ENCODE data around the gene SLC2A1.

SLC2A1 gene

DNA sequence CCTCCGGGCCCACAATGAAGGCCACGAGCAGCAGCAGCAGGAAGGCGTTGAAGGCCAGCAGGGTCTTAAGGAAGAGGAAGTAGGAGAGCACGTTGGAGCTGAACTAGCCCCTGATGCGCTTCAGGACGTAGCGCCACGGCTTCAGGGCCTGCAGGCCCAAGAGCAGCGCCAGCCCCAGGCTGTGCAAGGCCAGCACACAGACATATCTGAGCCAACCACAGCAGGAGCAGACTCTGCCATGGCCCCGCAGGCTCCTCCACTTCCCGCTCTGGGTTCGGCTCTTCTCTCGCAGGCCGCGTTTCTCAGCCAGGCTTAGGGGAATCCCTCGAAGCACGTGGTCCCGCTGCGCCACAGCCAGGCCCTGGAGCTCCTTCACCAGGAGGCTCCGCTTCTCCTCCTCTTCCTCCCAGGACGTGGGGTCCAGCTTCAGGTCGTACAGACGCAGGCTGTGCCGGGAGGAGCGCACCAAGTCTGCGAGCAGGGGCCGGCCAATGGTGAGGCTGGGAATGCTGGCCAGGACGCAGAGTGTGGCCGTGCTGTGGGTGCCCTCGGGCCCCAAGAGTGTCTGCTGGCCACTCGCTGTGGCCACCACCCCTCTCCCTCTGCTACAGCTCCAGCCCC lies 70.5 kb downstream of the SLC2A1 start:
- POLR2A ChIA-PET: no interaction called here
- TF ChIP-seq SUZ12 (IDR thresholded peaks at IDR 0.05): no peak
- TF ChIP-seq ZNF384 (IDR thresholded peaks at IDR 0.05): no peak
- TF ChIP-seq, protein P1, sequence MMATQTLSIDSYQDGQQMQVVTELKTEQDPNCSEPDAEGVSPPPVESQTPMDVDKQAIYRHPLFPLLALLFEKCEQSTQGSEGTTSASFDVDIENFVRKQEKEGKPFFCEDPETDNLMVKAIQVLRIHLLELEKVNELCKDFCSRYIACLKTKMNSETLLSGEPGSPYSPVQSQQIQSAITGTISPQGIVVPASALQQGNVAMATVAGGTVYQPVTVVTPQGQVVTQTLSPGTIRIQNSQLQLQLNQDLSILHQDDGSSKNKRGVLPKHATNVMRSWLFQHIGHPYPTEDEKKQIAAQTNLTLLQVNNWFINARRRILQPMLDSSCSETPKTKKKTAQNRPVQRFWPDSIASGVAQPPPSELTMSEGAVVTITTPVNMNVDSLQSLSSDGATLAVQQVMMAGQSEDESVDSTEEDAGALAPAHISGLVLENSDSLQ (IDR thresholded peaks at IDR 0.05): no peak
- no peak for TF ChIP-seq LEF1 (IDR thresholded peaks at IDR 0.05; ENCODE audit: borderline replicate concordance)
- no peak for TF ChIP-seq FOXM1 (IDR thresholded peaks at IDR 0.05; ENCODE audit: borderline replicate concordance)
- CTCF ChIA-PET: no interaction called here
- DNase-seq (ENCODE audit: extremely low spot score): no peak

DNA sequence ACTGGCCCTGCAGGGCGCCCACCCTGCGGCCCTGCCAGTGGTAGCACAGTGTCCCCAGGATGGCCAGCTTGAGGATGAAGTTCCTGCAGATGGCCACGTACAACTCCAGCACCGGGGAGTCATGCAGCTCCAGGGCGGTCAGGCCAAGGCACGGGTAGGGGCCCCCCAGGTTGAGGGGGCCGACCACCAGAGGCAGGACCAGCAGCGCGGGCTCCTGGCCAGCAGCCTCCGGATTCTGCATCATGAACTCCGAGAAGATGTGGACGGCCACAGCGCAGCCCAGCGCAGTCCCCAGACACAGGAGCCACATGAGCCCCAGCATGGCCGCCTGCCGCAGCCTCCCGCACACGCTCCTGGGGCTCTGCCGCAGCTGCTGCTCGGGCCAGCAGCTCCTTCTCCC lies 71.3 kb downstream of the SLC2A1 start:
- no peak for TF ChIP-seq ELF4 (IDR thresholded peaks at IDR 0.05)
- TF ChIP-seq LEF1 (IDR thresholded peaks at IDR 0.05; ENCODE audit: borderline replicate concordance): no peak
- TF ChIP-seq FOXK2 (IDR thresholded peaks at IDR 0.05): no peak
- TF ChIP-seq NFRKB (IDR thresholded peaks at IDR 0.05): no peak
- no peak for TF ChIP-seq FOXA1 (IDR thresholded peaks at IDR 0.05)
- TF ChIP-seq ARNT (IDR thresholded peaks at IDR 0.05): no peak
- no peak for DNase-seq (ENCODE audit: extremely low spot score)
- CTCF ChIA-PET: no interaction called here
- POLR2A ChIA-PET: no interaction called here

DNA sequence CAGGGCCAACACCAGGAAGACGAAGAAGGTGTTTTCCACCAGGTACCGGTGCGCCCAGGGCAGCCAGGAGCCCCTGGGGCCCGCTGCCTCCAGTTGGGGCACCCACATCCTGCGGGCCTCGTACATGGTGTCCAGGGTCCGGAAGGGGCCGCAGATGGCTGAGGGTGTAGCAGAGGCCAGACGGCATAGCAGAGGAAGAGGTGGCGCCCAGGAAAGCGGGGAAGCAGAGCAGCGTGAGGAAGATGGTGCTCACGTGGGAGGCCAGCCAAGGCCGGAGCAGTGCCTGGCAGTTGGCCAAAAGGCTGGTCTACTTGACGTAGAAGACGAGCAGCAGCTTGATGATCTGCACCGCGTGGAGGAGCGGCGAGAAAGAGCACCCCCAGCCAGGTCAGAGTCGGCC lies 71.9 kb downstream of the SLC2A1 start:
- CTCF ChIA-PET: no interaction called here
- TF ChIP-seq FOXM1 (IDR thresholded peaks at IDR 0.05; ENCODE audit: borderline replicate concordance) (no peak), FOXA1 (IDR thresholded peaks at IDR 0.05) (no peak), FOXK2 (IDR thresholded peaks at IDR 0.05) (no peak), SUZ12 (IDR thresholded peaks at IDR 0.05) (no peak), HDGF (IDR thresholded peaks at IDR 0.05; ENCODE audit: borderline replicate concordance) (no peak), ELF4 (IDR thresholded peaks at IDR 0.05) (no peak), ZNF384 (IDR thresholded peaks at IDR 0.05) (no peak), L3MBTL2 (conservative IDR thresholded peaks at IDR 0.05) (no peak), BHLHE40 (IDR thresholded peaks at IDR 0.05; ENCODE audit: borderline replicate concordance) (no peak), LEF1 (IDR thresholded peaks at IDR 0.05; ENCODE audit: borderline replicate concordance) (no peak), ARNT (IDR thresholded peaks at IDR 0.05) (no peak), CTBP1 (IDR thresholded peaks at IDR 0.05; ENCODE audit: borderline replicate concordance) (no peak), SP1 (IDR thresholded peaks at IDR 0.05) (no peak), NFRKB (IDR thresholded peaks at IDR 0.05) (no peak), TARDBP (IDR thresholded peaks at IDR 0.05) (no peak)
- TF ChIP-seq, protein P1 (IDR thresholded peaks at IDR 0.05): no peak
- DNase-seq (ENCODE audit: extremely low spot score): no peak
- POLR2A ChIA-PET: no interaction called here

DNA sequence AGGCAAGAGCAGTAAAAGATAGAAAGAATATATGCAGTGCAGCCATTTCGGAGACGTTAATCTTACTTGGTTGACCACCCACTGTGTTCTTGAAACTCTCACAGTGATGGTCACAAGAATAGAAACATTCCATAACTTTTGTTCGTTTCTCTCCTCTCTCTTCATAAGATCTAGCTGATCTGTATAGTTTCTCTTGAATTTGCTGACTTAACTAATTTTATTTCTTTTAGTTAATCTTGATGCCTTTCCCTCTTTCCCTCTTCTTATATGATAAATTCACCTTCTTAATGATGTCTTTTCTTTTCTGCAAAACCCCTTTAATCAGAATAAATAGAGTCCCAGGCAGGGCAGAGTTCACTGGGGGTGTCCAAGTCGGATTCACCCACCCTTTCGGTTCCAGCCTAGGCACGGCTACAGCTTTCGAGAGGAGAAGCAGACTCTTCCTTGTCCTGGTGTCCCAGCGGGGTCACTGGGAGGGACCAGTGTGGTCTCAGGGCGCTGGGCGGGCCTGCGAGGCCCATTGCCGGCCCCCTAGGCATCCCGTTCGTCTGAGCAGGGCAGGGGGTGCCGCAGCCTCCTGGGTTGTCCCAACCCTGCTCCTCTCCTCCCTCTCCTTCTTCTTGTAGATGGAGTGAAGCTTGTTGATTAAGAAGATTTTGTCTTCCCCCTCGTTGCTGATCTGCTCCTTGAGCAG lies 72.5 kb downstream of the SLC2A1 start:
- DNase-seq (ENCODE audit: extremely low spot score): no peak
- CTCF ChIA-PET: no interaction called here
- POLR2A ChIA-PET: interaction anchor here (0.6 kb wide), 1 partner anchor 18 kb away, joined by 3 read pairs; no protein-coding TSS in a partner anchor
- TF ChIP-seq SP1 (IDR thresholded peaks at IDR 0.05) (no peak), LEF1 (IDR thresholded peaks at IDR 0.05; ENCODE audit: borderline replicate concordance) (no peak), NFRKB (IDR thresholded peaks at IDR 0.05) (no peak), ZNF384 (IDR thresholded peaks at IDR 0.05) (no peak), HDGF (IDR thresholded peaks at IDR 0.05; ENCODE audit: borderline replicate concordance) (no peak), FOXA1 (IDR thresholded peaks at IDR 0.05) (no peak), ELF4 (IDR thresholded peaks at IDR 0.05) (no peak)
- TF ChIP-seq, protein P1 (IDR thresholded peaks at IDR 0.05): no peak

DNA sequence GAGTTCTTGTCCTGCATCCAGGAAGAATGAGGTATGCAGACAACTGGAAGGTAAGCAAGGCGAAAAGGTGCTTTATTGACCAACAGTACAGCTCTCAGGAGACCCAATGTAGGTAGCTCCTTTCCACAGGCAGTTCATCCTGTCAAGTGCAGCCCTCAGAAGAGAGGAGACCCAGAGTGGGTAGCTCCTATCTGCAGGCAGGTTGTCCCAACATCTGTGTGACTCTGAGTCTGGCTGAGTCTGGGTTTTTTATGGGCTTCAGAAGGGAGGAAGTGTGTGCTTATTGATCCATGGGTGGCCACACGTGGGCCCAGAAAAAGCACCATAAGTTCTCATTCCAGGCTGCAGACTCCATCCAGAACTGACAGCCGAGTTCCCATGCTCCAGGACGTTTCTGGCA lies 78.3 kb downstream of the SLC2A1 start:
- CTCF ChIA-PET: interaction anchor here (0.6 kb wide), 1 partner anchor 116 kb away, joined by 3 read pairs; no protein-coding TSS in a partner anchor
- no peak for DNase-seq (ENCODE audit: extremely low spot score)
- TF ChIP-seq HDGF (IDR thresholded peaks at IDR 0.05; ENCODE audit: borderline replicate concordance) (no peak), LEF1 (IDR thresholded peaks at IDR 0.05; ENCODE audit: borderline replicate concordance) (no peak), TARDBP (IDR thresholded peaks at IDR 0.05) (no peak), BHLHE40 (IDR thresholded peaks at IDR 0.05; ENCODE audit: borderline replicate concordance) (no peak), CTBP1 (IDR thresholded peaks at IDR 0.05; ENCODE audit: borderline replicate concordance) (no peak), ARNT (IDR thresholded peaks at IDR 0.05) (no peak), L3MBTL2 (conservative IDR thresholded peaks at IDR 0.05) (no peak)
- POLR2A ChIA-PET: interaction anchor here (1.2 kb wide), 1 partner anchor 34 kb away, joined by 3 read pairs; the partner anchor contains the start of gene ZNF691

DNA sequence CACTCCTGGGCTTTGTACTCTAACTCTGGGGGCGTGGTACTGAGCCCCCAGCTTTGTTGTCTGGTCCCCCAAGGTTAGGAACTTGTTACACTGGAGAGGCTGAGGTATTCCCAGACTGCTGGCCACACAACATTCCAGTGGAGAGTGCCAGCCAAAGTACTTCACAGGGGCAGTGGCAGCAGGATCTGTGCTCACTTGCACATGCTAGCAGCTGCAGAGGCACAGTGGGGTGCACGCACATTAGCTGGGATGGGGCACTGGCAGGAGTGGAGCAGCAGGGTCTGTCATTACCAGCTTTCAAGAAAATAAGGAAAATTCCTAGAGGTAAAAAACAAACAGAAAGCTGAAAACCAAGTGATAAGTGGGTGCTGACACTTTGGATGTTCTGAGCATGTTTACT lies 81.3 kb downstream of the SLC2A1 start:
- TF ChIP-seq SUZ12 (IDR thresholded peaks at IDR 0.05) (no peak), TARDBP (IDR thresholded peaks at IDR 0.05) (no peak), HDGF (IDR thresholded peaks at IDR 0.05; ENCODE audit: borderline replicate concordance) (no peak), CTBP1 (IDR thresholded peaks at IDR 0.05; ENCODE audit: borderline replicate concordance) (no peak), ARNT (IDR thresholded peaks at IDR 0.05) (no peak), BHLHE40 (IDR thresholded peaks at IDR 0.05; ENCODE audit: borderline replicate concordance) (no peak), SP1 (IDR thresholded peaks at IDR 0.05) (no peak), NFRKB (IDR thresholded peaks at IDR 0.05) (no peak), ZNF384 (IDR thresholded peaks at IDR 0.05) (no peak), FOXK2 (IDR thresholded peaks at IDR 0.05) (no peak), FOXA1 (IDR thresholded peaks at IDR 0.05) (no peak), ELF4 (IDR thresholded peaks at IDR 0.05) (no peak), L3MBTL2 (conservative IDR thresholded peaks at IDR 0.05) (no peak)
- TF ChIP-seq, protein P1 (IDR thresholded peaks at IDR 0.05): no peak
- CTCF ChIA-PET: no interaction called here
- POLR2A ChIA-PET: interaction anchor here (0.5 to 1.4 kb wide), 2 partner anchors 31 to 372 kb away, joined by 3 to 5 read pairs; partner anchors contain the start of gene ZNF691
- DNase-seq (ENCODE audit: extremely low spot score): no peak
